GM12873 (cell line): ENCODE results near the gene ONECUT1.

ENCODE experiments used
- CTCF ChIP-seq: IDR thresholded peaks from 2 replicates; pipeline ENCODE4 v1.5.1; 2012; ENCODE audit warnings: low read depth, mild to moderate bottlenecking, moderate library complexity, low read length, control low read depth; ENCODE audit not compliant: insufficient read depth; ENCODE audit errors: missing control alignments

Gene ONECUT1

GRCh38 chr15:52783191-52783829, 6.8 kb downstream of the ONECUT1 start:
- TF ChIP-seq CTCF = no peak

GRCh38 chr15:52782514-52782913, 7.6 kb downstream of the ONECUT1 start:
- TF ChIP-seq CTCF = no peak

GRCh38 chr15:52780172-52780980, 9.8 kb downstream of the ONECUT1 start:
- peak; percentile 89 for TF ChIP-seq CTCF

- no peak for TF ChIP-seq CTCF
Measured at GRCh38 chr15:52778457-52778856, 11.7 kb downstream of the ONECUT1 start.

GRCh38 chr15:52772766-52773165, 17.4 kb downstream of the ONECUT1 start:
- no peak for TF ChIP-seq CTCF

- TF ChIP-seq CTCF = no peak
Measured at GRCh38 chr15:52765785-52766184, 24.4 kb downstream of the ONECUT1 start.

- no peak for TF ChIP-seq CTCF
Measured at GRCh38 chr15:52764731-52765130, 25.4 kb downstream of the ONECUT1 start.
